ENCODE results near the gene IL1RAPL1.
"Not testable (repeated sequence)": the region's sequence is repeated elsewhere in the genome, so short reads cannot be mapped to it uniquely, and the experiment has no call there.

IL1RAPL1 gene

DNA sequence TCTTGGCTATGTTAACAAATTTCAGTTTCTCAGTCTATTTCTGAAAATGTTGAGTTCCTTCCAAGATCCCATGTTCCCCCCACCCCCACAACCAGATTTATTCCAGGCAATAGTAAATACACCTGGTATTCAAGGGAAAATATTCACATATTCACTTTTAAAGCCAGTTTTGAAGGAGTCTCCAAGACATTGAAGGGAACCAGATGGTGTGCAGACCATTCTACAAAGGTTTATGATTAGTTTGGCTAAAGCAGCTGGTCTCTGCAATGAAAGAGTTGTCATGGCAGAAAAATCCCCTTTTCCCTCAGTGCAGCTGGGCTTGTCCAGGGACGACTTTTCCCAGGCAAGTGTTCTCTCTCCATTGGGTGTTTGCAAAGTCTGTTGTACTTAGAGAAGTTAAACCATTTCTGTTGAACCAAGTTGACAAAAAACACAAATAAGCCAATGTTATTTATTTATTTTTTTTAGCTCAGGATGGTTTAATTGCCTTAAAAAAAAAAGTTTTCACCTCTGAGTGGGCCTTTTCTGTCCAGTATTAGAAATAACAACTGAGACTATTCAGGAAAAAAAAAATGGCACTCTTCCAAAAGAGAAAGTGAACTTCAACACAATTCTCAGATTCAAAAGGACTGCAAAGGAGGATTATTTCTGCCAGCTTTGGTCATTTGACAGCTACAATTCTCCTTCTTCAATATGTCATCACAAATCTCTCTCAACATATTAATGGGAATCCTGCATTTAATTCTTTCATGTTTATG lies 410.6 kb downstream of the IL1RAPL1 start:
- DNase-seq, result no peak

DNA sequence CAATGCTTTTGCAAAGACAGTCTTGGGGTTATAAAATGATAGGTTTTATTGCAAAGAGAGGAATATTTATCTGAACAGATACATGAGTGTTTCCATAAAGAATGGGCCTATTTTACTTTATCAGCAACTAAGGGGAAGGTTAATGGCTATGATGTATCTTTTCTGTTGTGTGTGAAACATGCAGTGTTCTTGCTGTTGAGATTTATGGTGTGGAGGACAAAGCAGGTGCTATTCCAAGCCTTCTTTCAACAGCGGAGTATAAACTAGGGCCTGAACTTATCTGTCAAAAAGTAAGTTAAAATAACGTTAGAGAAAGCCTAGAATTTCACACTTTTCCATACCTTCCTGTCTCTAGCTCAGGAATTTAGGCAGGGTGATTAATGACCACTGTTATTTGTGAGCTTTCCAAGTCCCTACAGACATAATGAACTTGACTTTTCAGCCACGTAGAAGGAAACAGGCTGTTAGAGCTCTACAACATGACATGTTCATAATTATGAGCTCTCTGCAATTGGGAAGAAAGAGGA lies 411.4 kb downstream of the IL1RAPL1 start:
- no peak for DNase-seq

DNA sequence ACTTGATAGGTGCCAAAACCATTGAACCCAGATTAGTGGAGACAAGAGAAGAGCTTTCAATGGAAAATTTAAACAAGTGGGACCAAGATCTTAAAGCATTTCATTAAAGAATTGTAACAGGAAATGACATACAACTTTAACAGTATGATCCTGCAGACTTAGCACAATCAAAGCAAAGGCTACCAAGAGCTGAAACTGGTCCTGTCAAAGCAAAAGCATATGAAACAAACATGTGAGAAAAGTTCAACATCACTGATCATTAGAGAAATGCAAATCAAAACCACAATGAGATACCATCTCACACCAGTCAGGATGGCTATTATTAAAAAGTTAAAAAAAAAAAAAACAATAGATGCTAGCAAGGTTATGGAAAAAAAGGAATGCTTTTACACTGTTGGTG lies 425.6 kb downstream of the IL1RAPL1 start:
- DNase-seq, result no peak

DNA sequence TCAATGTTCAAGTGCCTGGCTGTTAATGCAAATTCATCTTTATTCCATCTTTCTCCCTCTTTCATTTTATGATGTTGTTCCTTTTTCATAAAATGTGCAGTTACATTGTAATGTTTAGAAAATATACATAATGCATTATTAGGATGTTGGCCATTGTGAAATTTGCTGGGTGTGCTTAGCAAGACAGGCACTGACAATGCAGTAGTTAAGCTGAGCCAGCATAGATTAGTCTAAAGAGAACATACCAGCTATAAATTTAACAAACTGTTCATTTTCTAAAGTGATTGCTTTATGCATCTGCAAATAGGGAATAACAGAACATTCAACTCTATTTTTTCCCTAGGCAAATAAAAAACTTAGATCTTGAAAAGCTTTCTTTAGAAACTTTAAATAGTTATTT lies 436.0 kb downstream of the IL1RAPL1 start:
- no peak for DNase-seq

DNA sequence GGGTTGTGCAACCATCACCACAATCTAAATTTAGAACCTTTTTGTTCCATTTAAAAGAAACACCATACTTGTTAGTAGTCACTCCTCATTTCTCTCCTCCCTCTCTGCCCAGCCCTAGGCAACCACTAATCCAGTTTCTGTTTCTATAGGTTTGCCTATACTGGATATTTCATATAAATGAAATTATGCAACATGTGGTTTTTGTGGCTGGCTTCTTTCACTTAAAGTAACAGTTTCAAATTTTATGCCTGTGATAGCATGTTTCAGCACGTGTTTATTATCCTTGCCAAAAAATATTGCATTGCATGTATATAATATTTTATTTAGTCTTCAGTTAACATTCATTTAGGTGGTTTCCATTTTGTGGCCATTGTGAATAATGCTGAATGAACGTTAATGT lies 437.6 kb downstream of the IL1RAPL1 start:
- no peak for DNase-seq

DNA sequence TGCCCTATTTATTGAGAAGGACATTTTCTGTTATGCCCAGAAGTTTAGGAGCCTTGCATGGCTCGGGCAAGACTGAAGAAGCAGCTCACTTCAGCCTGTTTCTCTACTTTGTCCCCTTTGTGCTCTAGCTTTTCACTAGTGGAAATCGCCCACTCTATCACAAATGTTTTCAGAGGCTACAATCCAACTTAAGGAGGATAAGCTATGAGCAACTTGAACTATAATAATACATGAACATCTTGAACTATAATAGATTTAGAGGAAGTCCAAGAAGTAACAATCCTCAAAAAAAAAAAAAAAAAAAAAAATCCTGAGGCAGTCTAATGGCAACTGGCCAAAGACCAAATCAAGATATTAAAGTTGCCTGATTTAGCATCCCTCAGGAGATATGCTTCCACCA lies 452.3 kb downstream of the IL1RAPL1 start:
- no peak for DNase-seq

DNA sequence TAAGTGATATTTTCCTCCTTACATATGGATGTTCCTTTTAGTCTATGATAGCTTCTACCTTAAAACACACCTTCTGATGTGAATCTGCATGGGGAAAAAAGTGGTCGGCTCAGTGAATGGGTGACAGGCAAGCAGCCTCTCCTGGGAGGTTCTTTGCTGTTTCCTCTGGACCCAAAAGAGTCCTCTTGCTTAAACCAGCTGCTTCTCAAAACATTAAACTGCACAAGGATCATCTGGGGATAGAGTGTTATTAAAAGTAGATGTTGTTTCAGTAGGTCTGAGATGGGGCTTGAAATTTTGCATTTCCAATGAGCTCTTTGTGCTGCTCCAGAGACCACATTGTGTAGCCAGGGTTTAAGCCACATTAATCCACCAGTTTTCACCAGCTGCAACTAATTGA lies 452.9 kb downstream of the IL1RAPL1 start:
- DNase-seq, result no peak

DNA sequence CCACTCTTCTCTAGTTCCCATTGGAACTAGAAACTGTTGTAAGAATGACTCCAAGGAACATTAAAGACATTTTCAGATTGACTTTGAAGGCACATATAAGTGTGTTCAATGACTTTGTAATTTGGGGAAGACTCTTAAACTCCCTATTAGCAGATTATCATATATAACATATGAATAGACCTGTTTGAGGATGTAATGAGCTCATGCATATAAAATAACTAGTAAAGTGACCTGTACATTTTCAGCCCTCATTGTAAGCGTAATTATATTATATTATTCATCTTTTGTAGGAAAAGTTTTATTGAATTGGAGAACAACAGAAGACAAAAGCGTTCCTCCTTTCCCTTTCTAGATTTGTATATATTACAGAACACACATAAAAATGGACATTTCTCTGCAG lies 455.1 kb downstream of the IL1RAPL1 start:
- DNase-seq, result no peak

DNA sequence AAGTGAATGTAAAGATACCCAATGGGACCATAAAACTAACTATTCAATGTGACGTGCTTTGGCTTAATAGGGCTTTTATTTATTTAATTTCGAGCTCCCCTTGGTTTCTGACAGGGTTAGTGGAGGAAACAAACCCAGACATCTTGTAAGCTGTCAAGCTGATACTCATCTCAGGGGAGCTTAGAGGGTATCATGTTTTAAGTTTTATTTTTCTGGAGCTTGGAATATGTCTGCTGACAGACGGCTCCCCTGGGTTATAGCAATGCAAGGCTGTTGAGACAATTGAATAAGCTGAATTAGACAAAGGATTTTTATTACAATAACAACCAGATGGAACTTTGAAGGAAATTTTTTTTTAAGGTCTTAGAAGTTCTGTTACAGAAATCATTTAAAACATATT lies 456.5 kb downstream of the IL1RAPL1 start:
- DNase-seq, result no peak

DNA sequence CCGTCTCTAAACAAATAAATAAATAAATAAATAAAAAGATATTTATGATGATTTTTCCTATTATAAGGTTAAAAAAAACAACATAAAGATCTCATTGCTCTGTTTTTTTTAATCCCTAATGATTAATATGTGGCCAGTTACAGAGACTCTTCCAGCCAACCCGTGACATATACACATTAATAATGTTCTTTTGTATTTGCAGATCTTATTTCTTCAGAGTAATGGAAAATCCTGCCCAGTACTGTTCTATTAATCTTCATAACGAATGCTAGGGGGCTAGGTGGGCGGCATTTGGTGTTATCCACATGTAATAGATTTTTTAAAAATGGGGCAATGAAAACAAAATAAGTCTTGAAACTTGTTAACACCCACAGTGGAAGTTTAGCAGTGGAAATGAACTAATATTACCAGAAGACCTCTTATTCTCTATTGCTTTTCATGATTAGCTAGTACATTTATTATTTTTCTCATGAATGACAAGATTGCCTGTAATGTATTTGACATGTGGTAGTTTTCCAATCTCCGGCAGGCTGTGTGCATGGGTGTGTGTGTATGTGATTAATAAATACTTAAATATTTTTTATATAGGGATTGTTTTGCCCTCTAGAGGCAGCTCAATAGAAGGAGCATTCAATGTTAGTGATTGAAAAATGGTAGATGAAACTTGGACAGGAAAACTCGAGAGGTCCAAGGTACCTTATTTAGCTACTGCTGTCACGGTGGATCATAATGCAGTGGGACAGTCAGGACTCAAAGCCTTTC lies 457.4 kb downstream of the IL1RAPL1 start:
- DNase-seq, result no peak

DNA sequence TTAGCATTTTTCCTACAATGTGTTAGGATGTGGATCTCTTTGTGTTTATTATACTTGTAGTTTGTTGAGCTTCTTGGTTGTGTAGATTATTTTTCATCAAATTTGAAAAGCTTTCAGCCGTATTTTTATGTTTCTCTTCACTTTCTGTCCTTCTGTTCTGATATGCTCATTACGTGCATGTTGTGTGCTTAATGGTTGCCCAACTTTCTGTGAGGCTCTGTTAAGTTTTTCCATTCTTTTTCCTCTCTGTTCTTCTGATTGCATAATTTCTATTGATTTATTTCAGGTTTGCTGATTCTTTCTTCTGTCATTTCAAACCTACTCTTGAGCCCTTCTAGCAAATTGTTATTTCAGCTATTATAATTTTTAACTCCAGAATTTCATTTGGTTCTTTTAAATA lies 478.2 kb downstream of the IL1RAPL1 start:
- DNase-seq, result no peak

DNA sequence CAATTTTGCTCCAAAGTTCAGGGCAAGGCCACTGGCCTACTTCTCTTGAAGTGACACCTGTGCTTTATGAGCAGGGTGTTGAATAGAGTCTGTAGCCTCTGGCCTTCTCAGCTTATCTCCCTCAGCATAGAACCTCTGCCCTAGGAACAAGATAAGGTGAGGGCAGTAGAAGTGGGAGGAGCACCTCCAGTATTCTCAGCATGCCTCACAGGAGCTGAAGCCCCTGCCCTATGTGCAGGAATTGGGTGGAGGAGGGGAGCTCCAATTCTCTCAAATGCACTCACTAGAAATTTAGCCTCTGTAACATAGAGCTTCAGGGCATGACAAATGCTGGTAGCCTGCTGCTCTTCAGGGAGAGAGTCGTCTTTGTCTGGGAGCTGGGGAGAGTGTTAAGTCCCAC lies 479.3 kb downstream of the IL1RAPL1 start:
- no peak for DNase-seq

DNA sequence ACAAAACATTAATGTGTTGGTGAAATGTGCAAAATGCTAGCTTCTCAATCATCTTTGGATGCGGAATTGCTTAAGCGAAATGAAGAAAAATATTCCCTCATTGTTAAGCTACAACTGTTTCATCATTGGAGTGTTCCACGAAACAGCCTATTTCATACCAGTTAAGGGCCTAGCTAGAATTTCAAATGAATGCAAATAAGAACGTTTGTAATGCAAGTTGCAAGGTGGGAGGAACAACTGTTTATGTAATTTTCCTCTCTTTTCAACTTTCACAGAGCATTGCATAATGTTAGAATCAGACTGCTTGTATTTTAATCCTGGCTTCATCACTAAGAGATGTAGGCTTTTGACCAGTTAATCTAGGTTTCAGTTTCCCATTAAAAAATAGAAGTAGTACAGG lies 480.1 kb downstream of the IL1RAPL1 start:
- no peak for DNase-seq

DNA sequence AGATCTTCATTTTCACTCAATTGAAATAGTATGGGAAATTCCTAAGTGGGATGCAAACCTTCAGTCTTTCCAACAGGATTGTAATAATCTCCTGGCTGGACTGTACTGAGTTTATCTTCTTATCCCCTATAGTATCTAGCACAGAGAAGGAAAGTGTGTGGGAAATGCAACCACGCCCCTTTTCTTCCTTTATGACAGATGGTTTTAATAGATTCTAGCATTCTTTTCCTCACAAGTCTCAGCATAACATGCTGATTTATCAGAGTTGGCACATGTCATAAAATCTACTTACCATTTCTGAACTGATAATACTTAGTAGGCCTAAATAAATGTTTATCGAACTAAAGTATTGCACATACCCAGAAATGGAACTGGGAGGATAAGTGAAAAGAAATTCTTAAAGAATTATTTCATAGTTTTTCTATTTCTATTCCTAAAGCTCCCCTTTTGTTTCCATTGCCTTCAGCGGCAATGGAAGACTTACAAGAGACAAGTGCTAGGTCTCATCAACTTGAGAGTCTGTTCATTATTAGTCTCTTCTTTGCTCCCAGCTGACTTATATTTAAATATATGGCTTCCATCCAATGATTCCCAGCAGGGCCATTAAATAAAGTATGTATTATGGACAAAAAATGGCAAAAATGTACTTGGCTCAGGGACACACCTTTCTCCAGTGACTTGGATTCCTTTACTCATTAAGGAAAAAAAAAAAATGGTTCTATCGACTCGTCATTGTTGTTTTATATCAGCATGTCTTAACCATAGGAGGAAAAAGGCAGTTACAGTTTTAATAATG lies 484.5 kb downstream of the IL1RAPL1 start:
- DNase-seq, result no peak

DNA sequence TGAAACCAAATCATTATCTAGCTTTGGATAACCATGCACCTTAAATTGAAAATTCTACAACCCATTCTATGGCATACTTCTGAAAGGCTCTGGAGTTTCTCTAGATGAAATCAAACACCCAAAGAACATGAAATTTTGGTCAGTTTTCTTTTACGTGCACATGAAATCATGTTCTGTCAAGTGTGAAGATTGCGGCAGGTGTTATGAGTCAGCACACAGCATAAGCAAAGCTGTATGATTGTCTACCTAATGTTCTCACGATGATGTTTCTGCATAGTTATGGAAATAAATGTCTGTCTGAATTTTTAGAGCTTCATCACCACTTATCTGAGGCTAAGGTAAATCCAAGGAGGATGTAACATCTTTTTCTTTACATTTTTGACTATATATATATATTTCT lies 495.3 kb downstream of the IL1RAPL1 start:
- no peak for DNase-seq

DNA sequence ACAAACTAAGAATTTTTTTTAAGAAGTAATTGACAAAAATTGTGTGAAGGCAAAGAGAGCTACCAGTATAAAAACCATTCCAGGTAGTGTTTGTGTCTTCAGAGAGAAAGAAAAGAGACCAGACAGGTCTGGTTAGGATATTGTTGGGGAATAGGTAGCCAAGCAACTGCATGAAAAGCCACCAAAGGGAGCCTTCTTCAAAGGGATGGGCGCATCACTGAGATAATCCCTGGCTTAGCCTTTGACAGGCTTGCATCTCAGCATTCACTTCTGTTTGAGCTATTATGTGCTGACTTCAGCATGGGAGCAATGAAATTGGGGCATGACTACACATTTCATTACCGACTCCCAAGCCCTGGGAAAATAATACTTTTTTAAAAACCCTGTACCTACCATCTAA lies 496.6 kb downstream of the IL1RAPL1 start:
- DNase-seq, result no peak

DNA sequence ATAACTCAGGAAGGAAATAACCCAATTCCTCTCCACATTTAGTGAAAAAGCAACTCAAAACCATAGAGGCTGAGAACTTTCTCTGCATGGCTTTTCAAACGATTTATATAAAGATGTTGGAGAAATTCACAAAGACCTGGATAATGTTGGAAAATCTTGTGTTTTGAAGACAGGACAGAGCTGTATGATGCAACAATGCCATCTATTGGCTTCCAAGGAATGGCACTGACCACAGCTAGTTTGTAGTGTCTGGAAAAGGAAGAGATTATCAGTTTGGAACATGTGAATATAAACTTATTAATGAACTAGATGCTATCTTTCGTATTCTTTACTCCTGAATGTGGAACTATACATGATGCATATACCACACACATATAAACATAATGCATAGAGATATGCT lies 503.6 kb downstream of the IL1RAPL1 start:
- no peak for DNase-seq

DNA sequence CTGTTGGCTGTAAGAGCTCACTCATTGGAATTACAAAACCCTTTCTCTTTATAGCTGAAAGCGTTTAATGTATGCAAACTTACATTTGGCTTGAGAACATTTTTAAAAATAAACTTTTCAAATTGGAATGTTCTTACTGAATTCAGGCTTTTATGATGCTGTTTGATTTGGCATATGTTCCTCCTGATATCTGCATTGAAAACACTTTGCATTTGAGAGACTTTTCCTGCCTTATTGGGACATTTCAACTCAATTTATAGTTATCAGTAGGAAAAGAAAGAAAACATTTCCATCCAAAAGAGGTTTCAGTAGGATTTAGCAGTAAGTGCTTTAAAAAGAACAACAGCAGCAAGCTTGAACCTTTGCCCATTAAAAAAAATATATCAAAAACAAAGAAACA lies 520.0 kb downstream of the IL1RAPL1 start:
- no peak for DNase-seq

DNA sequence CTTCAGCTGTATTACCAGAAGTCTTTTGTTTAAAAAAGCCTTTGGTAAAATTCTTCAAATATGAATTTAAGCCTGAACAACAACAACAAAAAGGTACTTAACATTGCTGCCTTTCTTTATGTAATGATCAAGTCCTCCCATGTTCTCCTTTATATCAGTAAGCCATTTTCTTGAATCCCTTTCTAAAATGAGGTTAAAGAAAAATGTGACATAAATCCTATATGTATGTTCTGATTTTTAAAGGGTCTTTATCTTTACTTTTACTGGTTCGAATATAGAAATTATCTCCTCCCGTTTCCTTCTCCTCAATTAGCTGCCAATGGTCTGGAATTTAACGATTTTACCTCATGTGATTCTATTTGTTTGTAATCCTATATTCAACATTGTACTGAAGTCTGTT lies 522.8 kb downstream of the IL1RAPL1 start:
- DNase-seq, result no peak

DNA sequence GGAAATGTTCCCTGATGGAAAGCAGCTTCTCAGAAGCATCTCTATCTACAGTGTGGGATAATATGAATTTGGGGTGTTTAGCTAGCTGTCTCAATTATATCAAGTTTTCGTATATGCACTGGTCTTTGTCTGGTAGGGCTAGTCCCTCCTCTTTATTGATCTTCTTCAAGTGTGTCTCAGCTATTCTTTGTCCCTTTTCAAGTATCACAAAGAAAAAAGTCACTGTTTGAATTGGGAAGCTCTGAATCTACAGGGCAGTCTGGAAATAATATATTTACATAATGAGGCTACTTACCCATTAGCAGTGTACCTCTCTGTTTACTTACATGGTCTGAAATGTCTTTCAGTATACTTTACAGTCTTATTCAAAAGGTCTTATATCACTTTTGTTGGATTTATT lies 526.0 kb downstream of the IL1RAPL1 start:
- DNase-seq, result no peak

DNA sequence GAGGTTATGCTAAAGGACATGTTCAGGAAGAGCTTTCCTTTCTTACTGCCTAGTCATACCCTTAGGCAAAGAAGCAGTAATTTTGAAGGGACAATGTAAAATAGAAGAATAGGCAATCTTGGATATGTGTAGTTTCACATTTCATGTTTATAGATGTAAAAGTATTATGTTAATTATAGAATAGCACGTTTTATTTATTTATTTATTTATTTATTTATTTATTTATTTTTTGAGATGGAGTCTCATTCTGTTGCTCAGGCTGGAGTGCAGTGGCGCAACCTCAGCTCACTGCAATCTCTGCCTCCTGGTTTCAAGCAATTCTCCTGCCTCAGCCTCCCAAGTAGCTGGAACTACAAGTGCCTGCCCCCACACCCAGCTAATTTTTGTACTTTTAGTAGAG lies 535.6 kb downstream of the IL1RAPL1 start:
- not testable (repeated sequence) for DNase-seq

DNA sequence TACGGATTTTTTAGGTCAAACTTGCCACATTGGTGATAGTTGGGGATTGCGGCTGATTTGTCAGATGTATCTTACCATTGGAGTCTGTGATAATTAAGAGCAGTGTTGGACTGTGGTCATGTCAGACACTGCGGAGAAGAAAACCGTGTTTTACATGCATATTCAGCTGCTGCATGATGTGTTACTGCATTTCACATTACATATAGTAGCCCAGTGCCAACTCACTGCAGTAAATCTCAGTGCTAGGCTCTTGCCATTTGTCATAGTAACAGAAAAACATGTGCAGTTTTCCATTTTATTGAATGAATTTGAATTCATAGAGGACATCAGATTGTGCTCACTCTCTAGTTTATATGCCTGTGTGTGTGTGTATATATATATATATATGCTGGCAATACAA lies 543.7 kb downstream of the IL1RAPL1 start:
- DNase-seq, result no peak

DNA sequence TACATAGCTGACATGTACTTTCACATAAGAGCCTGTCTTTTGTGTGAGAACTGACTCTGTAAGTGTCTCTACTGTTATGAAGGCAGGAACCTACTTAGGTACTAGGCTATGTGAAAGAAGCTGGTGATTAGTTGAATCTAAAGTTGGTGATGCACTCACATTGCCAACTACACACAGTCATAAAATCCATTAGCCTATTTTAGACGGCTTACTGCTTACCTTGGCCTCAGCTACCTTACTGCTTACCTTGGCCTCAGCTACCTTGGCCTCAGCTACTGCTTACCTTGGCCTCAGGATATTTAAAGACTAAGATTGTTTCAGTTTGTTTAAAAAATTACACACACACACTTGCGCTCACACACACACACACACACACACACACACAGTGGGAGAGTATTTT lies 549.7 kb downstream of the IL1RAPL1 start:
- DNase-seq, result no peak

DNA sequence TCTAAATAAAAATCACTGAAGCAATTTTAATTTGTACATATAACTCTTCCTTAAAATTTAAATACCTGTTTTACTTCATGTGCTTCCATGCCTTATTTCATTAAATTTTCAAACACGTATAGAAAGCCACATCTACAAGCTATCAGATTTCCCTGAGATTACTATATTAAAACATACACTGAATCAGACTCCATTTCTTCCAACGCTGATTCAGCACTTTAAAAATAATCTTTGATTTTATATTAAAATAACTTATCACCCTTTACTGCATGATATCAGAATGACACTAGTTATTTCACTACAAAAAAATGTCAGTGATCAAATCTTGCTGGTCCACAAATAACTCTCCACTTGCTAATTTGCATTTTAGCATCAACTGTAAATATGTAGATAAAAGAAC lies 550.8 kb downstream of the IL1RAPL1 start:
- DNase-seq, result no peak
